ENCODE measurements around the gene SNCG.

SNCG gene

GRCh38 chr10:86965986-86966654 lies 7.7 kb downstream of the SNCG start:
- no peak overlapping the region for H3K27ac ChIP-seq
- H3K36me3 ChIP-seq = no peaks in the 10 kb centered on the region
- H3K4me3 ChIP-seq (ENCODE audit: low read depth in 1 of 2, low read length in 1 of 2) = no peak overlapping the region
- no peak for TF ChIP-seq CTCF (IDR thresholded peaks at IDR 0.05)
- H3K4me1 ChIP-seq (ENCODE audit: control insufficient read depth in 1 of 2, insufficient read depth in 1 of 2, low read depth in 1 of 2, low read length in 1 of 2) = peaks cover 3 to 5% of the 10 kb centered on the region in 2 experiments
- no peaks in the 10 kb centered on the region for H3K9me3 ChIP-seq
- H3K27me3 ChIP-seq = peaks cover 58% of the 10 kb centered on the region

- no peak for TF ChIP-seq CTCF (IDR thresholded peaks at IDR 0.05)
- no peak overlapping the region for H3K4me3 ChIP-seq (ENCODE audit: low read depth in 1 of 2, low read length in 1 of 2)
- H3K4me1 ChIP-seq (ENCODE audit: control insufficient read depth in 1 of 2, insufficient read depth in 1 of 2, low read depth in 1 of 2, low read length in 1 of 2) = peaks cover 4 to 8% of the 10 kb centered on the region in 2 experiments
Measured at GRCh38 chr10:86967481-86967941, 9.1 kb downstream of the SNCG start.

GRCh38 chr10:86968271-86968993 lies 10.0 kb downstream of the SNCG start, which contains the start of gene ADIRF:
Gene ADIRF (plus strand): TSS chr10:86968482. CDS start chr10:86968545, 63 bp downstream.
- H3K27me3 ChIP-seq = peaks cover 81% of the 10 kb centered on the region
- H3K4me3 ChIP-seq (ENCODE audit: low read depth in 1 of 2, low read length in 1 of 2) = no peak within 1 kb of the TSS
- H3K36me3 ChIP-seq = no peaks in the 10 kb centered on the region
- TF ChIP-seq CTCF (IDR thresholded peaks at IDR 0.05) = no peak
- H3K4me1 ChIP-seq (ENCODE audit: control insufficient read depth in 1 of 2, insufficient read depth in 1 of 2, low read depth in 1 of 2, low read length in 1 of 2) = peaks cover 4 to 8% of the 10 kb centered on the region in 2 experiments
- H3K27ac ChIP-seq = no peak within 1 kb of the TSS
- H3K9me3 ChIP-seq = no peaks in the 10 kb centered on the region

More at GRCh38 chr10:86967481-86967941, 9.1 kb downstream of the SNCG start:
- Histone ChIP-seq H3K36me3 (no peaks in the 10 kb centered on the region), H3K27me3 (peaks cover 71% of the 10 kb centered on the region), H3K9me3 (no peaks in the 10 kb centered on the region), H3K27ac (no peak overlapping the region)

GRCh38 chr10:86968994-86969355 lies 10.6 kb downstream of the SNCG start:
- H3K27ac ChIP-seq = no peak overlapping the region
- H3K27me3 ChIP-seq = peaks cover 86% of the 10 kb centered on the region
- no peaks in the 10 kb centered on the region for H3K9me3 ChIP-seq
- H3K4me3 ChIP-seq (ENCODE audit: low read depth in 1 of 2, low read length in 1 of 2) = no peak overlapping the region
- no peaks in the 10 kb centered on the region for H3K36me3 ChIP-seq
- no peak for TF ChIP-seq CTCF (IDR thresholded peaks at IDR 0.05)
- H3K4me1 ChIP-seq (ENCODE audit: control insufficient read depth in 1 of 2, insufficient read depth in 1 of 2, low read depth in 1 of 2, low read length in 1 of 2) = peaks cover 4 to 8% of the 10 kb centered on the region in 2 experiments

- no peak for TF ChIP-seq CTCF (IDR thresholded peaks at IDR 0.05)
- H3K4me3 ChIP-seq (ENCODE audit: low read depth in 1 of 2, low read length in 1 of 2) = no peak overlapping the region
- H3K4me1 ChIP-seq (ENCODE audit: control insufficient read depth in 1 of 2, insufficient read depth in 1 of 2, low read depth in 1 of 2, low read length in 1 of 2) = peaks cover 4 to 8% of the 10 kb centered on the region in 2 experiments
- H3K27ac ChIP-seq = no peak overlapping the region
- no peaks in the 10 kb centered on the region for H3K36me3 ChIP-seq
- H3K27me3 ChIP-seq = peaks cover 92% of the 10 kb centered on the region
- no peaks in the 10 kb centered on the region for H3K9me3 ChIP-seq
Measured at GRCh38 chr10:86969421-86970041, 11.1 kb downstream of the SNCG start.
